ENCODE results near the gene NIBAN1.
A peak's percentile ranks its signal among the peaks of the same experiment; 100 is the strongest.

The NIBAN1 gene

DNA sequence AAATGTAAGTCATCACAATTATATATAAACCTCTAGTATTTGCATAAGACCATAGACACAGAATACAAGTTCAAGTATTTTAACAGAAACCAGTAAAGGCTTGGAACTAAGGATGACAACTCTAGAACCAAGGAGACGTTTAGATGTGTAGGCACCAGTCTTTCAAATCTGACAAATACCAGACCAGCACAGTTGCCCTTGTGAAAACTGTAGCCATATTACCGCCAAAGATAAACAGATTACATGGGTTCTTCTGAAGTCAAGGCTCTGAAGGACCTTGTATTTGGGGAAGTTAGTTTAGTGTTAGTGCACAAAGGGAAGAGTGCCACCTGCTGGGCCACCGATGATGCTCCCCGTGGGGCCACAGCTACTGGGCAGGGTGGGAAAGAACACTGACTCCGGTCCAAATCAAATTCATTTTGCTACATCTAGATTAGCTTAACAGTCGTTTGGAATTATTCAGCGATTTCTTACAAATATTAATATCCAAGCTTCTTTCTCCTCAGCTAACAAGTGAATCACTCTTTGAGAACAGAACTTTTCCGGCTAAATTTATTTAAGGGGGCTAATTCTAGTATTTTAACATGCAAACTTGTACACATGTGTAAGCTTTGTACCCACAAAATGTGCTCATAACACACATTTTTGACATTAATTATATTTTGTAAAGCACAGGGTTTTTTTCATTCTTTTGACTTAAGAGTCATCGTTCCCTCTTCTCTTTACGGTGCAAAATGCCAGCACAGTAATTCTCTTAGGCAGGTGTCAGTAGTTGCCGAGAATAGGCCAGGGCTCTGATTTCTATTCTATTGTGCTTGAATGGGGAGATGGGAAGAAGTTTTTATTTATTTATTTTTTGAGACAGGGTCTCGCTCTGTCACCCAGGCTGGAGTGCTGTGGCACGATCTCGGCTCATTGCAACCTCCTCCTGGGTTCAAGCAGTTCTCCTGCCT lies 8.0 kb upstream of the NIBAN1 start:
- peak overlapping the region; percentile 78 for H3K4me2 ChIP-seq (ENCODE audit: low read length)
- H4K20me1 ChIP-seq (ENCODE audit: insufficient read depth, low read length) = no peaks in the 10 kb centered on the region

DNA sequence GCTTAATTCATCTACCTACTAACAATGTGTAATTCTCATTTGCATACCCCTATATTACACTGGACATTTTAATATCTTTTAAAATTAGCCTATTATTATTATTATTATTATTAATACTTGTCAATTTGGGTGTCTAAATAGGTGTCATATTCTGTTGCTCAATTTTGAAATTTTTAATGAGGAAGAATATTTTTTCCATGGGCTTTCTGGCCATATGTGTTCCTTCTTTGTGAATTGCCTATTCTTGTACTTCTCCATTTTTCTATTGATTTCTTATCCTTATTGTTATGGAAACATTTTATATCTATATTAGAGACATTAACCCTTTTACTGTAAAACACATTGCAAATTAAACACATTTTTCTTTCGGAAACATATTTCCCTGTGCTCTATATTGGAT lies 6.4 kb upstream of the NIBAN1 start:
- no peak overlapping the region for H3K4me3 ChIP-seq (ENCODE audit: low read length)
- H3K27me3 ChIP-seq (ENCODE audit: low read depth, low read length) = no peaks in the 10 kb centered on the region

More for the DNA sequence above, 8.0 kb upstream of the NIBAN1 start:
- no peaks in the 10 kb centered on the region for H3K27me3 ChIP-seq (ENCODE audit: low read depth, low read length)
- peak overlapping the region; percentile 94 for H2AFZ ChIP-seq (ENCODE audit: low read depth, low read length)
- H3K36me3 ChIP-seq (replicated peaks; ENCODE audit: low read depth, low read length) = no peaks in the 10 kb centered on the region
- H3K9ac ChIP-seq (ENCODE audit: low read length) = peak overlapping the region; percentile 54
- H3K4me3 ChIP-seq (ENCODE audit: low read length) = peak overlapping the region; percentile 54
- no peaks in the 10 kb centered on the region for H3K79me2 ChIP-seq (ENCODE audit: low read length)
- H3K9me3 ChIP-seq (ENCODE audit: insufficient read depth, low read length) = no peaks in the 10 kb centered on the region
- H3K27ac ChIP-seq (ENCODE audit: low read length) = peak overlapping the region; percentile 49
- H3K4me1 ChIP-seq (ENCODE audit: low read length) = peaks cover 28% of the 10 kb centered on the region
- TF ChIP-seq, protein P1, sequence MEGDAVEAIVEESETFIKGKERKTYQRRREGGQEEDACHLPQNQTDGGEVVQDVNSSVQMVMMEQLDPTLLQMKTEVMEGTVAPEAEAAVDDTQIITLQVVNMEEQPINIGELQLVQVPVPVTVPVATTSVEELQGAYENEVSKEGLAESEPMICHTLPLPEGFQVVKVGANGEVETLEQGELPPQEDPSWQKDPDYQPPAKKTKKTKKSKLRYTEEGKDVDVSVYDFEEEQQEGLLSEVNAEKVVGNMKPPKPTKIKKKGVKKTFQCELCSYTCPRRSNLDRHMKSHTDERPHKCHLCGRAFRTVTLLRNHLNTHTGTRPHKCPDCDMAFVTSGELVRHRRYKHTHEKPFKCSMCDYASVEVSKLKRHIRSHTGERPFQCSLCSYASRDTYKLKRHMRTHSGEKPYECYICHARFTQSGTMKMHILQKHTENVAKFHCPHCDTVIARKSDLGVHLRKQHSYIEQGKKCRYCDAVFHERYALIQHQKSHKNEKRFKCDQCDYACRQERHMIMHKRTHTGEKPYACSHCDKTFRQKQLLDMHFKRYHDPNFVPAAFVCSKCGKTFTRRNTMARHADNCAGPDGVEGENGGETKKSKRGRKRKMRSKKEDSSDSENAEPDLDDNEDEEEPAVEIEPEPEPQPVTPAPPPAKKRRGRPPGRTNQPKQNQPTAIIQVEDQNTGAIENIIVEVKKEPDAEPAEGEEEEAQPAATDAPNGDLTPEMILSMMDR (IDR thresholded peaks at IDR 0.05; ENCODE audit: low read depth, low read length) = peak; percentile 99
- no peak for TF ChIP-seq EZH2phosphoT487 (IDR thresholded peaks at IDR 0.05; ENCODE audit: low read depth)

DNA sequence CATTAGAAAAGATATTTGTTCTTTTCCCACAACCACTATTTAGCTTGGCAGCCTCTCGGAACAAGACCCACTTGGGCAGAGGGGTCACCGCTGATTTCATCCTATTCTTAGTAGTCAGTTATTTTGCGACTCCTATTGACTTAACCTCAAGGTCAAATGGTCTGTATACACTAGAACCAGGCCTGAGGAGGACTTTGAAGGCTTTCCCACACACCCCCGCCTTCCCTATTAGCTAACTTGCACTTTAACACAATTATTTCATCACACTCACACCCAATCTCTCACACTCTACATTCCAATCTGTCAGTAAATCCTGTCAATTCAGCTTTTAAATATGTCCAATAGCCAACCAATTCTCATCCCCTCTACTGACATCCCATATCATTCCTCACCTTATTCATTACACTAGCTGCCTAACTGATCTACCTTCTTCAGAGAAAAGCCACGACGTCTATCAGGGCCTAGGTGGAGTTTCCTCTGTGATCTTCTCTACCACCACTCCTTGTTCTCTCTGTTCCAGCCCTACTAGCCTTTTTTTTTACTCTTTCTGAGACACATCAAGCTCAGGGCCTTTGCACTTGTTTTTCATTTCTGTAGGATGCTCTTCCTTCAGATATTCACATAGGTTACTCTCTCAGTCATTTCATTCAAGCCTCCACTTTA lies 1.0 kb upstream of the NIBAN1 start:
- Histone ChIP-seq H4K20me1 (ENCODE audit: insufficient read depth, low read length) (no peaks in the 10 kb centered on the region), H3K27ac (ENCODE audit: low read length) (peak overlapping the region; percentile 93; the same call in 1 of the 2 replicates), H3K9me3 (ENCODE audit: insufficient read depth, low read length) (no peaks in the 10 kb centered on the region), H3K4me1 (ENCODE audit: low read length) (peaks cover 53% of the 10 kb centered on the region), H2AFZ (ENCODE audit: low read depth, low read length) (no peak overlapping the region), H3K4me3 (ENCODE audit: low read length) (peak overlapping the region; percentile 84; the same call in 1 of the 2 replicates), H3K9ac (ENCODE audit: low read length) (peak overlapping the region; percentile 97; the same call in 1 of the 2 replicates), H3K36me3 (replicated peaks; ENCODE audit: low read depth, low read length) (peaks cover 10% of the 10 kb centered on the region), H3K79me2 (ENCODE audit: low read length) (peaks cover 41% of the 10 kb centered on the region), H3K4me2 (ENCODE audit: low read length) (peak overlapping the region; percentile 85), H3K27me3 (ENCODE audit: low read depth, low read length) (no peaks in the 10 kb centered on the region)
- TF ChIP-seq EZH2phosphoT487 (IDR thresholded peaks at IDR 0.05; ENCODE audit: low read depth) = no peak
- TF ChIP-seq, protein P1 (IDR thresholded peaks at IDR 0.05; ENCODE audit: low read depth, low read length) = no peak

More for the DNA sequence above, 6.4 kb upstream of the NIBAN1 start:
- Histone ChIP-seq H3K27ac (ENCODE audit: low read length) (no peak overlapping the region), H4K20me1 (ENCODE audit: insufficient read depth, low read length) (no peaks in the 10 kb centered on the region), H3K79me2 (ENCODE audit: low read length) (no peaks in the 10 kb centered on the region), H3K4me2 (ENCODE audit: low read length) (no peak overlapping the region), H3K9me3 (ENCODE audit: insufficient read depth, low read length) (no peaks in the 10 kb centered on the region), H3K36me3 (replicated peaks; ENCODE audit: low read depth, low read length) (no peaks in the 10 kb centered on the region), H2AFZ (ENCODE audit: low read depth, low read length) (no peak overlapping the region), H3K4me1 (ENCODE audit: low read length) (peaks cover 35% of the 10 kb centered on the region), H3K9ac (ENCODE audit: low read length) (no peak overlapping the region)
- TF ChIP-seq, protein P1 (IDR thresholded peaks at IDR 0.05; ENCODE audit: low read depth, low read length) = no peak
- TF ChIP-seq EZH2phosphoT487 (IDR thresholded peaks at IDR 0.05; ENCODE audit: low read depth) = no peak

DNA sequence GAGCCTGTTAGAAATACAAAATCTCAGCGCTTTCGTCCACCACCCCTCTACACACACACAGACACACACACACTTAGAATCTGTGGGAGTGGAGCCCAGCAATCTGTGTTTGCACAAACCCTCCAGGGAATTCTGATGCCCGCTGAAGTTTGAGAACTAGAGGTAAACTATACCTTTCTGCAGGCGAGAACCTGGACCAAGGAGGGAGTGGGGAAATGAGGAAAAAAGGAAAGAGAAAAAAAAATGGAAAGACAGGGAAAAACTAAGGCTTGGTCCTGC lies 468 bp upstream of the NIBAN1 start:
- Histone ChIP-seq H3K9ac (ENCODE audit: low read length) (peak overlapping the region; percentile 97), H3K27ac (ENCODE audit: low read length) (peak overlapping the region; percentile 93), H3K4me2 (ENCODE audit: low read length) (peak overlapping the region; percentile 85), H4K20me1 (ENCODE audit: insufficient read depth, low read length) (no peaks in the 10 kb centered on the region), H3K27me3 (ENCODE audit: low read depth, low read length) (no peaks in the 10 kb centered on the region), H3K4me1 (ENCODE audit: low read length) (peaks cover 55% of the 10 kb centered on the region), H3K9me3 (ENCODE audit: insufficient read depth, low read length) (no peaks in the 10 kb centered on the region), H3K4me3 (ENCODE audit: low read length) (peak overlapping the region; percentile 84), H3K36me3 (replicated peaks; ENCODE audit: low read depth, low read length) (peaks cover 13% of the 10 kb centered on the region), H3K79me2 (ENCODE audit: low read length) (peaks cover 46% of the 10 kb centered on the region), H2AFZ (ENCODE audit: low read depth, low read length) (0 out of 2 replicates have a peak overlapping the region, but pooled peaks have one; percentile 19)
- TF ChIP-seq EZH2phosphoT487 (IDR thresholded peaks at IDR 0.05; ENCODE audit: low read depth) = no peak
- TF ChIP-seq, protein P1 (IDR thresholded peaks at IDR 0.05; ENCODE audit: low read depth, low read length) = no peak

Data from OCI-LY3 (cell line).